Mucosa of rectum (tissue), 2 donors: Measurements from ENCODE around the gene GRIK3.

Experiments
- H3K27ac ChIP-seq, 2 donors: one replicate each; pipeline ENCODE4 v1.7.0; 2013; ENCODE audit warnings: inconsistent platforms in 2 of 2, low read depth in 2 of 2, low read length in 2 of 2
- H3K27me3 ChIP-seq, 2 donors: one replicate each; pipeline ENCODE4 v1.7.0; 2013; ENCODE audit warnings: low read length in 2 of 2; ENCODE audit not compliant: control insufficient read depth in 2 of 2, insufficient read depth in 2 of 2
- H3K36me3 ChIP-seq, 2 donors: one replicate each; pipeline ENCODE4 v1.7.0; 2013; ENCODE audit warnings: low read length in 2 of 2; ENCODE audit not compliant: control insufficient read depth in 2 of 2, insufficient read depth in 2 of 2
- H3K4me1 ChIP-seq, 2 donors: one replicate each; pipeline ENCODE4 v1.7.0; 2013; ENCODE audit warnings: low read length in 2 of 2, mild to moderate bottlenecking in 1 of 2; ENCODE audit not compliant: control insufficient read depth in 2 of 2, insufficient read depth in 2 of 2
- H3K4me3 ChIP-seq, 2 donors: one replicate each; pipeline ENCODE4 v1.7.0; 2013; ENCODE audit warnings: low read length in 2 of 2
- H3K9ac ChIP-seq, 2 donors: one replicate each; pipeline ENCODE4 v1.7.0; 2013; ENCODE audit warnings: low read length in 2 of 2, low read depth in 1 of 2, mild to moderate bottlenecking in 1 of 2
- H3K9me3 ChIP-seq, 2 donors: one replicate each; pipeline ENCODE4 v1.7.0; 2013; ENCODE audit warnings: low read length in 2 of 2; ENCODE audit not compliant: control insufficient read depth in 2 of 2
- donor health status: healthy.
- donor health status: Normal muscosa, but diverticular disease.

GRIK3 gene

GRCh38 chr1:37035014-37035691, 838 bp upstream of the GRIK3 start:
- no peaks in the 10 kb centered on the region for H3K9me3 ChIP-seq
- H3K4me3 ChIP-seq = no peak overlapping the region
- no peaks in the 10 kb centered on the region for H3K36me3 ChIP-seq
- peaks cover 0 to 2% of the 10 kb centered on the region in 2 donors for H3K4me1 ChIP-seq
- no peak overlapping the region for H3K27ac ChIP-seq
- H3K9ac ChIP-seq = no peak overlapping the region
- peaks cover 35 to 40% of the 10 kb centered on the region in 2 donors for H3K27me3 ChIP-seq

- Histone ChIP-seq H3K27me3 (peaks cover 30 to 32% of the 10 kb centered on the region in 2 donors), H3K9ac (no peak overlapping the region)
Observed at GRCh38 chr1:37033355-37034101, 787 bp downstream of the GRIK3 start.

GRCh38 chr1:37032660-37033354, 1.5 kb downstream of the GRIK3 start:
- no peak overlapping the region for H3K9ac ChIP-seq
- peaks cover 0 to 2% of the 10 kb centered on the region in 2 donors for H3K4me1 ChIP-seq
- H3K4me3 ChIP-seq = no peak overlapping the region
- no peak overlapping the region for H3K27ac ChIP-seq
- H3K36me3 ChIP-seq = no peaks in the 10 kb centered on the region
- H3K9me3 ChIP-seq = no peaks in the 10 kb centered on the region
- peaks cover 31% of the 10 kb centered on the region in 2 donors for H3K27me3 ChIP-seq

More at GRCh38 chr1:37033355-37034101, 787 bp downstream of the GRIK3 start:
- H3K4me1 ChIP-seq = peaks cover 0 to 2% of the 10 kb centered on the region in 2 donors
- no peak overlapping the region for H3K4me3 ChIP-seq
- H3K9me3 ChIP-seq = no peaks in the 10 kb centered on the region
- H3K27ac ChIP-seq = no peak overlapping the region
- no peaks in the 10 kb centered on the region for H3K36me3 ChIP-seq

GRCh38 chr1:37031871-37032270, 2.4 kb downstream of the GRIK3 start:
- H3K9ac ChIP-seq = no peak overlapping the region
- H3K27me3 ChIP-seq = peaks cover 24 to 26% of the 10 kb centered on the region in 2 donors
- peaks cover 0 to 2% of the 10 kb centered on the region in 2 donors for H3K4me1 ChIP-seq
- no peak overlapping the region for H3K27ac ChIP-seq
- no peaks in the 10 kb centered on the region for H3K9me3 ChIP-seq
- H3K36me3 ChIP-seq = no peaks in the 10 kb centered on the region
- H3K4me3 ChIP-seq = no peak overlapping the region

GRCh38 chr1:37031429-37031828, 2.9 kb downstream of the GRIK3 start:
- no peak overlapping the region for H3K4me3 ChIP-seq
- H3K9me3 ChIP-seq = no peaks in the 10 kb centered on the region
- H3K9ac ChIP-seq = no peak overlapping the region
- peaks cover 0 to 2% of the 10 kb centered on the region in 2 donors for H3K4me1 ChIP-seq
- no peaks in the 10 kb centered on the region for H3K36me3 ChIP-seq
- no peak overlapping the region for H3K27ac ChIP-seq
- peaks cover 22 to 24% of the 10 kb centered on the region in 2 donors for H3K27me3 ChIP-seq

GRCh38 chr1:37028981-37029617, 5.2 kb downstream of the GRIK3 start:
- no peak overlapping the region for H3K9ac ChIP-seq
- H3K4me1 ChIP-seq = no peaks in the 10 kb centered on the region
- no peaks in the 10 kb centered on the region for H3K9me3 ChIP-seq
- H3K27me3 ChIP-seq = peaks cover 9 to 17% of the 10 kb centered on the region in 2 donors
- H3K36me3 ChIP-seq = no peaks in the 10 kb centered on the region
- H3K4me3 ChIP-seq = no peak overlapping the region
- H3K27ac ChIP-seq = no peak overlapping the region

GRCh38 chr1:37021502-37021901, 12.8 kb downstream of the GRIK3 start:
- H3K9ac ChIP-seq = no peak overlapping the region
- no peak overlapping the region for H3K4me3 ChIP-seq
- H3K27ac ChIP-seq = no peak overlapping the region
- peaks cover 0 to 2% of the 10 kb centered on the region in 2 donors for H3K27me3 ChIP-seq
- H3K4me1 ChIP-seq = no peaks in the 10 kb centered on the region
- H3K36me3 ChIP-seq = no peaks in the 10 kb centered on the region
- H3K9me3 ChIP-seq = no peaks in the 10 kb centered on the region

GRCh38 chr1:37020653-37021277, 13.6 kb downstream of the GRIK3 start:
- no peaks in the 10 kb centered on the region for H3K4me1 ChIP-seq
- no peak overlapping the region for H3K4me3 ChIP-seq
- no peak overlapping the region for H3K27ac ChIP-seq
- H3K9ac ChIP-seq = no peak overlapping the region
- H3K36me3 ChIP-seq = no peaks in the 10 kb centered on the region
- no peaks in the 10 kb centered on the region for H3K9me3 ChIP-seq
- H3K27me3 ChIP-seq = peaks cover 0 to 2% of the 10 kb centered on the region in 2 donors

- no peaks in the 10 kb centered on the region for H3K36me3 ChIP-seq
- no peak overlapping the region for H3K4me3 ChIP-seq
- H3K9me3 ChIP-seq = no peaks in the 10 kb centered on the region
- peaks cover 0 to 2% of the 10 kb centered on the region in 2 donors for H3K27me3 ChIP-seq
- H3K9ac ChIP-seq = no peak overlapping the region
- H3K27ac ChIP-seq = no peak overlapping the region
- no peaks in the 10 kb centered on the region for H3K4me1 ChIP-seq
Observed at GRCh38 chr1:37018510-37018909, 15.8 kb downstream of the GRIK3 start.
